HCT116 (cell line): ENCODE results near the gene EP300.

Experiments used
- CBX3 ChIP-seq: IDR thresholded peaks from 2 replicates; pipeline ENCODE4 v1.6.1; 2012; ENCODE audit warnings: low read depth
- EZH2phosphoT487 ChIP-seq: fragments of 200-600 bp; IDR thresholded peaks from 2 replicates; pipeline ENCODE4 v1.6.1; 2018; ENCODE audit warnings: antibody characterized with exemption, borderline replicate concordance

DNA sequence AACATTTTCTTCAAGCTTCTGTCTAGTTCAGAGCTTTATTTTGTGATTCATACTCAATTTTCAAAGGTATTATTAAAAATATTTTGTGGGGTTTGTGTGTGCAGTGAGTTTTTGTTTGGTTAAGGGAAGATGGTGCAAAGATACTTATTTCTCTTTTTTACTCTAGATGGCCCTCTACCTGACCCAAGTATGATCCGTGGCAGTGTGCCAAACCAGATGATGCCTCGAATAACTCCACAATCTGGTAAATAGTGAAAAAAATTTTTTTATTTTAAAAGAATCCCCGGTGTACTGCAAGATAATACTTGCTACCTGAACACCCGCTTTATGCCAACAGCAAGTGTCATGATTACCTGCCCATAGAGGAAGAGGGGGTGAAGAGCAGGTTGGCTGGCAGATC is 54.2 kb downstream of the EP300 start:
- TF ChIP-seq EZH2phosphoT487 = no peak
- TF ChIP-seq CBX3 = no peak
